Gastrocnemius medialis (tissue), 4 donors: Measurements from ENCODE around the gene ASB13.

Source experiments
- CTCF ChIP-seq, 5 experiments: fragments of 450-650 bp in 3 of 5; fragments of 200-600 bp in 2 of 5; sonication (generic) in 2 of 5; IDR thresholded peaks in 4 of 5; conservative IDR thresholded peaks in 1 of 5; 1 replicate in 4 of 5; 2 replicates in 1 of 5; pipeline ENCODE4 v1.5.1; 2016 to 2019; ENCODE audit warnings: antibody characterized with exemption in 5 of 5, mild to moderate bottlenecking in 3 of 5, moderate library complexity in 3 of 5
- POLR2A ChIP-seq, 2 donors: fragments of 450-650 bp; IDR thresholded peaks; one replicate each; pipeline ENCODE4 v1.6.1; 2017; ENCODE audit warnings: antibody characterized with exemption in 2 of 2, mild to moderate bottlenecking in 2 of 2, moderate library complexity in 2 of 2

- TF ChIP-seq CTCF (IDR thresholded peaks at IDR 0.05 in 4 of 5, conservative IDR thresholded peaks at IDR 0.05 in 1 of 5) (no peak), POLR2A (IDR thresholded peaks at IDR 0.05) (no peak)
Observed at GRCh38 chr10:5630112-5630436, 36.3 kb downstream of the ASB13 start.
